Trophoblast cell (in vitro differentiated cells and primary cell): ENCODE data around the gene RANBP3L.
A peak's percentile ranks its signal among the peaks of the same experiment; 100 is the strongest.
"Not testable (repeated sequence)": the region's sequence is repeated elsewhere in the genome, so short reads cannot be mapped to it uniquely, and the experiment has no call there.

Source experiments
- DNase-seq, 2 donors: peaks; one replicate each; pipeline ENCODE4 v3.0.0-alpha.2; 2016
- H2AFZ ChIP-seq: 2 replicates; pipeline ENCODE4 v1.6.1; 2013; ENCODE audit warnings: low read length, moderate library complexity, mild to moderate bottlenecking; ENCODE audit not compliant: insufficient read depth, poor library complexity
- H2AK5ac ChIP-seq: 2 replicates; pipeline ENCODE4 v1.6.1; 2013; ENCODE audit warnings: mild to moderate bottlenecking, low read length
- H2BK120ac ChIP-seq: 2 replicates; pipeline ENCODE4 v1.6.1; 2013; ENCODE audit warnings: low read length, mild to moderate bottlenecking, moderate library complexity; ENCODE audit not compliant: insufficient read depth, poor library complexity
- H2BK12ac ChIP-seq: 2 replicates; pipeline ENCODE4 v1.6.1; 2013; ENCODE audit warnings: mild to moderate bottlenecking, low read length, moderate library complexity
- H2BK5ac ChIP-seq: 2 replicates; pipeline ENCODE4 v1.6.1; 2013; ENCODE audit warnings: low read length, low read depth, moderate library complexity, mild to moderate bottlenecking; ENCODE audit not compliant: poor library complexity
- H3K14ac ChIP-seq: 2 replicates; pipeline ENCODE4 v1.6.1; 2013; ENCODE audit warnings: mild to moderate bottlenecking, low read length
- H3K18ac ChIP-seq: 2 replicates; pipeline ENCODE4 v1.6.1; 2013; ENCODE audit warnings: mild to moderate bottlenecking, low read length
- H3K23ac ChIP-seq: 2 replicates; pipeline ENCODE4 v1.6.1; 2013; ENCODE audit warnings: low read length
- H3K27ac ChIP-seq: 2 replicates; pipeline ENCODE4 v1.5.1; 2013; ENCODE audit warnings: low read depth, mild to moderate bottlenecking, inconsistent platforms, low read length, moderate library complexity
- H3K27me3 ChIP-seq: 2 replicates; pipeline ENCODE4 v1.6.1; 2013; ENCODE audit warnings: inconsistent platforms, mild to moderate bottlenecking, low read length, moderate library complexity; ENCODE audit not compliant: insufficient read depth
- H3K36me3 ChIP-seq, 2 experiments: 1 replicate in 1 of 2; 2 replicates in 1 of 2; pipeline ENCODE4 v1.6.1; 2013; ENCODE audit warnings: low read length in 2 of 2, mild to moderate bottlenecking in 2 of 2, moderate library complexity in 1 of 2; ENCODE audit not compliant: insufficient read depth in 2 of 2, control insufficient read depth in 1 of 2
- H3K4ac ChIP-seq: 2 replicates; pipeline ENCODE4 v1.6.1; 2013; ENCODE audit warnings: low read depth, mild to moderate bottlenecking, low read length, moderate library complexity
- H3K4me1 ChIP-seq, 2 experiments: 1 replicate in 1 of 2; 2 replicates in 1 of 2; pipeline ENCODE4 v1.6.1; 2013; ENCODE audit warnings: low read length in 2 of 2, mild to moderate bottlenecking in 2 of 2, moderate library complexity in 1 of 2; ENCODE audit not compliant: insufficient read depth in 2 of 2, control insufficient read depth in 1 of 2
- H3K4me2 ChIP-seq: 2 replicates; pipeline ENCODE4 v1.6.1; 2013; ENCODE audit warnings: inconsistent platforms, mild to moderate bottlenecking, low read length, moderate library complexity
- H3K4me3 ChIP-seq: 2 replicates; pipeline ENCODE4 v1.5.1; 2013; ENCODE audit warnings: mild to moderate bottlenecking, low read depth, low read length, inconsistent platforms
- H3K79me1 ChIP-seq: one replicate; pipeline ENCODE4 v1.6.1; 2013; ENCODE audit warnings: low read length
- H3K79me2 ChIP-seq: 2 replicates; pipeline ENCODE4 v1.6.1; 2013; ENCODE audit warnings: low read length, mild to moderate bottlenecking; ENCODE audit not compliant: control insufficient read depth, insufficient read depth, poor library complexity
- H3K9ac ChIP-seq: 2 replicates; pipeline ENCODE4 v1.6.1; 2013; ENCODE audit warnings: mild to moderate bottlenecking, low read length
- H3K9me3 ChIP-seq: 2 replicates; pipeline ENCODE4 v1.6.1; 2013; ENCODE audit warnings: low read depth, mild to moderate bottlenecking, control low read depth, inconsistent platforms, low read length; ENCODE audit not compliant: insufficient read depth
- H4K12ac ChIP-seq: 2 replicates; pipeline ENCODE4 v1.6.1; 2013; ENCODE audit warnings: low read depth, mild to moderate bottlenecking, low read length, moderate library complexity
- H4K8ac ChIP-seq: 2 replicates; pipeline ENCODE4 v1.6.1; 2013; ENCODE audit warnings: low read depth, mild to moderate bottlenecking, low read length, moderate library complexity
- H4K91ac ChIP-seq: one replicate; pipeline ENCODE4 v1.6.1; 2013; ENCODE audit warnings: low read depth, mild to moderate bottlenecking, low read length, moderate library complexity
- WGBS: extraction: QIAGEN DNeasy Blood & Tissue Kit; methylation state at CpG from one replicate; pipeline ENCODE4 v1.1.7; 2013; ENCODE audit warnings: missing lambda C conversion rate; ENCODE audit not compliant: insufficient read length, insufficient coverage; ENCODE audit errors: extremely low coverage; 5-methylcytosine and 5-hydroxymethylcytosine counted together

The RANBP3L gene

DNA sequence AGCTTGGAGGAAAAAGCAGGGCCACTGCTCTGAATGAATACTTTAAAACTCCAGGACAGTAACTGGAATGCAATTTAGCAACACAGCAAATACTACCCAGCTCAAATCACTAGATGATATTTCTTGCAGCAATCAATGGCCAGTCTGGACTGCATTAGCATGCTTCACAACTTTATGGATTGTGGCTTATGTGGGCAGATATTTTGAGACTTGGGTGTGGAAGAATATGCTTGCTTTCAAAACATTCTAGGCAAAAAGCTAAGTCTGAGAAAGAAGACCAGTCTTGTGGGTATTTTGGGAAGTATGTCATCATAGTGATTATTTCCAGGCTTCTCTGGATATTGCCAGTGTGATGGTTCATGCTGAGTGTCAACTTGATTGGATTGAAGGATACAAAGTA, 3.1 kb downstream of the RANBP3L start:
- H2AFZ ChIP-seq, result no peak overlapping the region
- DNase-seq, result peak; percentile 45 to 77
- H3K18ac ChIP-seq, result no peak overlapping the region
- no peak overlapping the region for H3K23ac ChIP-seq
- H3K27ac ChIP-seq, result no peak overlapping the region
- no peaks in the 10 kb centered on the region for H3K79me1 ChIP-seq
- no peak overlapping the region for H3K4me2 ChIP-seq
- no peak overlapping the region for H4K12ac ChIP-seq
- H3K9ac ChIP-seq, result no peak overlapping the region
- no peaks in the 10 kb centered on the region for H3K9me3 ChIP-seq
- no peaks in the 10 kb centered on the region for H3K27me3 ChIP-seq
- H3K4ac ChIP-seq, result no peak overlapping the region
- H3K14ac ChIP-seq, result no peak overlapping the region
- H4K8ac ChIP-seq, result no peak overlapping the region
- H2BK12ac ChIP-seq, result no peak overlapping the region
- no peak overlapping the region for H2AK5ac ChIP-seq
- no peak overlapping the region for H2BK120ac ChIP-seq
- no peaks in the 10 kb centered on the region for H3K36me3 ChIP-seq
- no peaks in the 10 kb centered on the region for H3K4me1 ChIP-seq
- H2BK5ac ChIP-seq, result no peak overlapping the region
- no peaks in the 10 kb centered on the region for H3K79me2 ChIP-seq
- H3K4me3 ChIP-seq, result no peak overlapping the region
- no peak overlapping the region for H4K91ac ChIP-seq

DNA sequence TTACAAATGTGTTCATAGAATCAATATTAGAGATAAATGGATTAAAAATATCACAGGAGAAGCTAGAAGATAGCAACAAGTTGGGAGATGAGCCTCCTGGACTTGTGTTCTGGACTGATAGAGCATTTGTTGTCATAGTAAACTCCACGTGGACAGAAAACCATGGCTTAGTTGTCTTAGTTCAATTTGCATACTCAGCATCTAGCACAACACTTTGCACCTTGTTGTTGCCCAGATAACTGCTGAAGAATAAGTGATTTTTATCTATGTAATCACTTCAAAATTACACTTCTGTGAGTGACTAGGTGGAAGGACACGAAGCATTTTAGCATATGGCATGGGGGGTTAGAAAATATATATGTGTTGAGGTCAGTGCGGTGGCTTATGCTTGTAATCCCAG, 4.0 kb downstream of the RANBP3L start:
- no peak overlapping the region for H3K4me2 ChIP-seq
- no CpG with 5 or more reads among the region's 3 CpGs for WGBS
- no peak overlapping the region for H3K4me3 ChIP-seq
- no peak overlapping the region for H3K9ac ChIP-seq
- no peak overlapping the region for H3K23ac ChIP-seq
- H3K9me3 ChIP-seq, result no peaks in the 10 kb centered on the region
- no peaks in the 10 kb centered on the region for H3K79me2 ChIP-seq
- no peak overlapping the region for H2BK5ac ChIP-seq
- H2BK120ac ChIP-seq, result no peak overlapping the region
- H4K91ac ChIP-seq, result no peak overlapping the region
- no peak overlapping the region for H3K27ac ChIP-seq
- H3K79me1 ChIP-seq, result no peaks in the 10 kb centered on the region
- no peak overlapping the region for H2AK5ac ChIP-seq
- DNase-seq, result no peak
- H3K4me1 ChIP-seq, result no peaks in the 10 kb centered on the region
- no peak overlapping the region for H3K14ac ChIP-seq
- no peak overlapping the region for H3K4ac ChIP-seq
- no peak overlapping the region for H4K12ac ChIP-seq
- no peaks in the 10 kb centered on the region for H3K36me3 ChIP-seq
- H4K8ac ChIP-seq, result no peak overlapping the region
- no peak overlapping the region for H2AFZ ChIP-seq
- H2BK12ac ChIP-seq, result no peak overlapping the region
- no peaks in the 10 kb centered on the region for H3K27me3 ChIP-seq
- no peak overlapping the region for H3K18ac ChIP-seq

DNA sequence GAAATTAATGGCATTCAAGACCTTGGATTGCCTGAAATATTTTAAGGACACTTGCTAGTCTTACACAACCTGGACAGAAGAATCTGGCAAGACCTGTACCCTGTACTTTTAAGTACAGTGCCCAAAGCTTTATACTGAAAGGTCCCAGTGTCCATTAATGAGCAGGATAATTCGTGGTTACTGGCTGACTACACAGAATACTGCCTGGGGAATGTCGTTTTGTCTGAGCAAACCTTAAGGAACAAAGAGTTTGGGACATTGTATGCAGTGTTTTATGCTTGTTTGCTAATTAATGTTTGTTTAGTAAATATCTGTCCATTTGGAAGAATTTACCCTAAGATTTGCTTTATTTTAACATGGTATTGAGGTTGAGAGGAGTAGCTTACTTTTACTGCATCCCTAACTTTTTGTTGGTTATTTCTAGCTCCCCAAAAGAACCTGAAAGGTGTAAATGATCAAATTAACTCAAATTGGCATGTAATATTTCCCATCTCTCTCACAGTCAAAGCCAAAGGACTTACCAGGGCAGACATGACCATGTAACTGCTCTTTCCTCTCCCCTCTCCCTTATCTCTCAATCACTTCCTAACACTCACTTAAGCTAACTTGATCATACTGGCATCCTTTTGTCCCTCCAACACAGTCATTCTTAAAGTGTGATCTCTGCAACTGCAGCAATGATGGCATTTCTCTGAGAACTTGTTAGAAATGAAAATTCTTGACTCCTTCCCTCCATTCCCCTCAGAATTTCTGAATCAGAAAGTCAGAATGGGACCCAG, 15.7 kb downstream of the RANBP3L start:
- peaks cover 2% of the 10 kb centered on the region for H3K9me3 ChIP-seq
- no peaks in the 10 kb centered on the region for H3K27me3 ChIP-seq
- no peaks in the 10 kb centered on the region for H3K4me1 ChIP-seq
- WGBS, result no CpG with 5 or more reads among the region's 2 CpGs
- no peak overlapping the region for H2AFZ ChIP-seq
- no peak overlapping the region for H3K27ac ChIP-seq
- H2BK12ac ChIP-seq, result no peak overlapping the region
- H3K14ac ChIP-seq, result no peak overlapping the region
- H3K79me1 ChIP-seq, result no peaks in the 10 kb centered on the region
- H3K4me2 ChIP-seq, result no peak overlapping the region
- H2BK5ac ChIP-seq, result no peak overlapping the region
- no peak overlapping the region for H3K9ac ChIP-seq
- no peak overlapping the region for H4K8ac ChIP-seq
- H3K18ac ChIP-seq, result no peak overlapping the region
- no peaks in the 10 kb centered on the region for H3K36me3 ChIP-seq
- DNase-seq, result peak in 1 of 2 donors; percentile 37
- no peak overlapping the region for H4K91ac ChIP-seq
- H3K79me2 ChIP-seq, result no peaks in the 10 kb centered on the region
- H3K4ac ChIP-seq, result no peak overlapping the region
- H2AK5ac ChIP-seq, result no peak overlapping the region
- H3K23ac ChIP-seq, result no peak overlapping the region
- H3K4me3 ChIP-seq, result no peak overlapping the region
- H2BK120ac ChIP-seq, result no peak overlapping the region
- H4K12ac ChIP-seq, result no peak overlapping the region

- not testable (repeated sequence) for H2BK120ac ChIP-seq, H3K79me1 ChIP-seq, H3K4ac ChIP-seq, H2AFZ ChIP-seq, H2AK5ac ChIP-seq, H4K8ac ChIP-seq, H3K27ac ChIP-seq, H3K9ac ChIP-seq, H2BK5ac ChIP-seq, H3K9me3 ChIP-seq, H4K91ac ChIP-seq, H3K36me3 ChIP-seq, H3K4me1 ChIP-seq, H3K14ac ChIP-seq, H3K4me2 ChIP-seq, H3K27me3 ChIP-seq, H3K23ac ChIP-seq, H3K18ac ChIP-seq, H3K4me3 ChIP-seq, H2BK12ac ChIP-seq, DNase-seq, H3K79me2 ChIP-seq, H4K12ac ChIP-seq
- WGBS, result no CpG with 5 or more reads among the region's 3 CpGs
Observed at GRCh38 chr5:36283775-36284174, 17.9 kb downstream of the RANBP3L start.
